ENCODE measurements around the gene MMRN2. TPM values are rescaled to one million over a fixed set of nuclear protein-coding genes. Genes with fewer than 3 reads are reported as not detected.
"Not testable (repeated sequence)": the region's sequence is repeated elsewhere in the genome, so short reads cannot be mapped to it uniquely, and the experiment has no call there.

Gene MMRN2
- total RNA-seq, 1 donor from 2014 or later = 31.3 TPM

GRCh38 chr10:86944907-86945306, 12.5 kb downstream of the MMRN2 start:
- no peak for ATAC-seq

GRCh38 chr10:86944471-86944870, 12.9 kb downstream of the MMRN2 start:
- DNase-seq (no peak), ATAC-seq (no peak)
- intact Hi-C loops (cut with micrococcal nuclease) = no loop called here

More at GRCh38 chr10:86944907-86945306, 12.5 kb downstream of the MMRN2 start:
- DNase-seq = no peak
- intact Hi-C loops (cut with micrococcal nuclease) = no loop called here

GRCh38 chr10:86944031-86944419, 13.4 kb downstream of the MMRN2 start:
- DNase-seq = no peak
- intact Hi-C loops (cut with micrococcal nuclease) = no loop called here
- ATAC-seq = no peak

GRCh38 chr10:86943316-86944030, 13.9 kb downstream of the MMRN2 start:
- intact Hi-C loops (cut with micrococcal nuclease) = no loop called here
- ATAC-seq (no peak), DNase-seq (no peak)

GRCh38 chr10:86942441-86943315, 14.7 kb downstream of the MMRN2 start:
- intact Hi-C loops (cut with micrococcal nuclease) = no loop called here
- ATAC-seq = peak; percentile 7
- peak; percentile 58 for DNase-seq

- no peak for ATAC-seq
- intact Hi-C loops (cut with micrococcal nuclease) = no loop called here
- DNase-seq = no peak
Measured at GRCh38 chr10:86941991-86942421, 15.4 kb downstream of the MMRN2 start.

- no peak for DNase-seq
- intact Hi-C loops (cut with micrococcal nuclease) = no loop called here
Measured at GRCh38 chr10:86941426-86941825, 16.0 kb downstream of the MMRN2 start.

GRCh38 chr10:86940677-86941076, 16.7 kb downstream of the MMRN2 start:
- ATAC-seq (no peak), DNase-seq (no peak)

More at GRCh38 chr10:86941426-86941825, 16.0 kb downstream of the MMRN2 start:
- no peak for ATAC-seq

GRCh38 chr10:86940076-86940475, 17.3 kb downstream of the MMRN2 start:
- intact Hi-C loops (cut with micrococcal nuclease); ATAC-seq; DNase-seq: not testable (repeated sequence)

More at GRCh38 chr10:86940677-86941076, 16.7 kb downstream of the MMRN2 start:
- intact Hi-C loops (cut with micrococcal nuclease) = no loop called here

- no peak for ATAC-seq
- intact Hi-C loops (cut with micrococcal nuclease) = no loop called here
- DNase-seq = no peak
Measured at GRCh38 chr10:86938260-86938659, 19.2 kb downstream of the MMRN2 start.

GRCh38 chr10:86937502-86938154, 19.8 kb downstream of the MMRN2 start:
- intact Hi-C loops (cut with micrococcal nuclease) = no loop called here
- ATAC-seq = no peak
- no peak for DNase-seq

- intact Hi-C loops (cut with micrococcal nuclease) = no loop called here
- DNase-seq (no peak), ATAC-seq (no peak)
Measured at GRCh38 chr10:86936661-86937501, 20.5 kb downstream of the MMRN2 start.

GRCh38 chr10:86934162-86934711, 23.2 kb downstream of the MMRN2 start:
- intact Hi-C loops (cut with micrococcal nuclease); DNase-seq; ATAC-seq: not testable (repeated sequence)

- ATAC-seq (no peak), DNase-seq (no peak)
- intact Hi-C loops (cut with micrococcal nuclease) = no loop called here
Measured at GRCh38 chr10:86932674-86933073, 24.7 kb downstream of the MMRN2 start.

- intact Hi-C loops (cut with micrococcal nuclease) = no loop called here
- ATAC-seq = no peak
- DNase-seq = no peak
Measured at GRCh38 chr10:86931872-86932271, 25.5 kb downstream of the MMRN2 start.

GRCh38 chr10:86929468-86930380, 27.7 kb downstream of the MMRN2 start:
- DNase-seq (no peak), ATAC-seq (peak; percentile 16)
- intact Hi-C loops (cut with micrococcal nuclease) = no loop called here

- intact Hi-C loops (cut with micrococcal nuclease) = no loop called here
- ATAC-seq = no peak
- no peak for DNase-seq
Measured at GRCh38 chr10:86922553-86922961, 34.9 kb downstream of the MMRN2 start.

All from left ventricle myocardium superior (tissue), 1 donor.